Measurements from ENCODE around the gene FOXRED1. TPM values are rescaled to one million over a fixed set of nuclear protein-coding genes. Genes with fewer than 3 reads are reported as not detected.
A peak's percentile ranks its signal among the peaks of the same experiment; 100 is the strongest.

The FOXRED1 gene
- total RNA-seq, 2 experiments from 2014 or later = 39.0 to 43.7 TPM

DNA sequence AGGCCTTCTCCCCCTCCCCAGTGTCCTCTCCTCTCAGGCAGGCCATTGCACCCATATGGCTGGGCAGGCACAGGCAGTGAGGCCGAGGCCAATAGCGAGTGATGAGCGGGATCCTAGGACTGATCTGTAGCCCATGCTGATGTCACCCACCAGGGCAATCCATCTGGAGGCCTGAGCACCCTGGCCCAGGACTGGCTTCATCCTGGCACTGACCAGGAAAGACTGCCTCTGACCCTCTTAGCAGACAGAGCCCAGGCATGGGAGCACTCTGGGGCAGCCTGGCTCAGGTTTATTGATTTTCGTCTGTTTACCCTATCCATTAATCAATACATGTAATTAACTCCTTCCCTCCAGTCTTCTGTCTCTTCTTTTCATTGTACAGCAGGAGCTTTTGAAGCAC, 8.8 kb downstream of the FOXRED1 start:
- CTCF ChIA-PET = interaction anchor here (0.9 kb wide), 1 partner anchor 203 kb away, joined by 3 read pairs; no protein-coding TSS in a partner anchor
- intact Hi-C loops (cut with DNase I, micrococcal nuclease) = no loop called here
- no peak overlapping the region for H3K4me3 Mint-ChIP-seq

DNA sequence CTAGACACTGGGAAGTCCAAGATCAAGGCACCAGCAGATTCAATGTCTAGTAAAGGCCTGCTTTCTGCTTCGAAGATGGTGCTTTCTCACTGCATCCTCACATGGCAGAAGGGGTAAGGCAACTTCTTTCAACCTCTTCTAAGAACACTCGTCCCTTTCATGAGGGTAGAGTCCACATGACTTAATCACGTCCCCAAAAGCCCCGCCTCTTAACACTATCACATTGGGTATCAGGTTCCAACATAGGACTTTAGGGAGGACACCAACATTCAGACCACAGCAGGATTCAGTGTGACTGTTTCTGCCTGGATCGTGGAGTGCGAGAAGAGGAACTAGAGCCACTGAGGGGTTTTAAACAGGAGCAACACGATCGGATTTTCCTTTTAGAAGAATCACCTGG, 10.2 kb downstream of the FOXRED1 start:
- DNase-seq = no peak
- Mint-ChIP-seq H3K27ac (no peak overlapping the region), H3K9me3 (ENCODE audit: low read depth) (no peaks in the 10 kb centered on the region), H3K36me3 (ENCODE audit: low read depth) (peaks cover 31% of the 10 kb centered on the region), H3K27me3 (no peaks in the 10 kb centered on the region), H3K4me3 (no peak overlapping the region), H3K4me1 (peaks cover 30% of the 10 kb centered on the region)
- no peak for ATAC-seq
- CTCF ChIA-PET = interaction anchor here (0.5 kb wide), 1 partner anchor 49 kb away, joined by 4 read pairs; no protein-coding TSS in a partner anchor
- POLR2A ChIA-PET = no interaction called here
- intact Hi-C loops (cut with DNase I, micrococcal nuclease) = no loop called here

More for the DNA sequence above, 8.8 kb downstream of the FOXRED1 start:
- no peaks in the 10 kb centered on the region for H3K27me3 Mint-ChIP-seq
- peaks cover 42% of the 10 kb centered on the region for H3K36me3 Mint-ChIP-seq (ENCODE audit: low read depth)
- H3K27ac Mint-ChIP-seq = no peak overlapping the region
- H3K4me1 Mint-ChIP-seq = peaks cover 24% of the 10 kb centered on the region
- ATAC-seq = no peak
- POLR2A ChIA-PET = no interaction called here
- no peaks in the 10 kb centered on the region for H3K9me3 Mint-ChIP-seq (ENCODE audit: low read depth)
- DNase-seq = no peak

DNA sequence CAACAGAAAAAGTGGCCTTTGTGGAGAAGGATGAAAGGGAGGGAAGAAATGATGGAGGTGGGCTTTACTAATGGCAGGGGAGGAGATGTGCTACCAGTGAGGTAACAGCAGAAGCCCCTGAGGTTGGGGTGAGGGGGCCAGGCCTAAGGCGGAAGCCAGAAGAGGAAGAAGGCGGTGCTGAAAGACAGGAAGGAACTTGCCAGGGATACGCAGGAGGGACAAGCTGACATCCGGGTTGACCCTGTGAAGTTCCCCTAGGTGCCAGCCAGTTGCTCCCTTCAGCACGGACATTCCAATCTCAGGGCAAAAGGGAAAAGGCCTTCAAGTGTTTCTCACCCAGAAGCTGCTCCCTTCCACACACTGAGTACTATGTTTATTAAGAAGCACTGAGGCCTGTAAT, 11.6 kb downstream of the FOXRED1 start:
- DNase-seq = no peak
- POLR2A ChIA-PET = no interaction called here
- Mint-ChIP-seq H3K27ac (peak overlapping the region; percentile 11), H3K36me3 (ENCODE audit: low read depth) (peaks cover 18% of the 10 kb centered on the region), H3K4me3 (no peak overlapping the region), H3K4me1 (peaks cover 43% of the 10 kb centered on the region), H3K27me3 (no peaks in the 10 kb centered on the region), H3K9me3 (ENCODE audit: low read depth) (no peaks in the 10 kb centered on the region)
- CTCF ChIA-PET = interaction anchor here (0.8 to 2.8 kb wide), 3 partner anchors 11 to 31 kb away, joined by 3 to 11 read pairs (median 5); partner anchors contain the start of genes FOXRED1 and SRPRA
- ATAC-seq = no peak
- intact Hi-C loops (cut with DNase I, micrococcal nuclease) = loop anchor here (5.0 kb wide), 3 partner anchors 68 to 688 kb away; partner anchors contain the start of genes CDON (in 1 of the 2), FAM118B (in 1 of the 2), RPUSD4 (in 1 of the 2) and STT3A (in 1 of the 2)

DNA sequence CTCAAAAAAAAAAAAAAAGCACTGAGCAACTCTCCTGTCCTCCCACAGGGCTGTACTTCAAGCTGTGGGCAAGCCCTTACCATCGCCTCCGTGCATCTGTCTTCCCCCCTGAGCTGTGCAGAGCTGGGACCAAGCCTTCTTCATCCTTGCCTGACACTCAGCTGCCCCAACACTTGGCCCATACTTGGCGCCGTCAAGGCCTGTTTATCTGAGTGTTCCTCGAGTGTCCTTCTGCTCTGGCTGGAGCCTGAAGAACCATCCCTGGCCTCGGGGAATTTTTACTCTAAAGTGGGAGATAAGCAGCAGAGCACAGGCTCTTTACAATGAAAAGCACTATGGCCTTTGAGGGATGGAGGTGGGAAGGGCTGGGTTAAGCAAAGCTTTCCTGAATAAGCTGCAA, 12.3 kb downstream of the FOXRED1 start:
- DNase-seq (no peak), ATAC-seq (no peak)
- ChIA-PET CTCF (interaction anchor here (0.6 to 2.8 kb wide), 4 partner anchors 11 to 308 kb away, joined by 3 to 11 read pairs (median 4); partner anchors contain the start of genes FOXRED1 and SRPRA), POLR2A (no interaction called here)
- no peaks in the 10 kb centered on the region for H3K27me3 Mint-ChIP-seq
- peaks cover 12% of the 10 kb centered on the region for H3K36me3 Mint-ChIP-seq (ENCODE audit: low read depth)
- no peaks in the 10 kb centered on the region for H3K9me3 Mint-ChIP-seq (ENCODE audit: low read depth)
- H3K4me3 Mint-ChIP-seq = peak overlapping the region; percentile 77
- H3K4me1 Mint-ChIP-seq = peaks cover 40% of the 10 kb centered on the region
- no peak overlapping the region for H3K27ac Mint-ChIP-seq
- intact Hi-C loops (cut with DNase I, micrococcal nuclease) = loop anchor here (5.0 kb wide), 3 partner anchors 69 to 689 kb away; partner anchors contain the start of genes CDON (in 1 of the 2), FAM118B (in 1 of the 2), RPUSD4 (in 1 of the 2) and STT3A (in 1 of the 2)

DNA sequence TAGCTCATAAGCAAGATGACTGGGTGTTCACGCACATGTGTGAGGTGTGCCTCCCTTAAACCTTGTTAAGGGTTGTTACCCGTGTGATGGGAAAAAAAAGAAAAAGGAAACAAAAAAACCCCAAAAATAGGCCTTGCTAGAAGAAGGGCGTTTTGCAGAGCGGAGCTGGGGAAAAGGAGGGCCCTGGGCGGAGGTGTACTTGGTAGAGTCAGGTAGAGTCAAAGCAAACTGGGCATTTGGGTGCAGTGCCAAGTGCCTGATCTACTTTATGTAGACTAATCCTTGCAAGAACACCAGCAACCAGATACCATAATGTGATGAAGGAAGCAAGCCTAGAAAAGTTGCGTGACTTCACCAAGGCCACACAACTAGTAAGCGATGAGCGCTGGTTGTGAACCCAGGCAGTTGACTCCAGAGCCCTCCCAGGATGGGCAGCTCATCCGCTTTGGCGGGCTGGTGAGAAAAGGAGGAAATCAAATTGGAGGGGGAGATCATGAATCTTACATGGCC, 12.8 kb downstream of the FOXRED1 start:
- CTCF ChIA-PET = interaction anchor here (0.8 to 2.8 kb wide), 3 partner anchors 12 to 30 kb away, joined by 3 to 11 read pairs (median 5); partner anchors contain the start of genes FOXRED1 and SRPRA
- no peak for ATAC-seq
- peaks cover 9% of the 10 kb centered on the region for H3K36me3 Mint-ChIP-seq (ENCODE audit: low read depth)
- peak overlapping the region; percentile 94 for H3K27ac Mint-ChIP-seq
- H3K9me3 Mint-ChIP-seq (ENCODE audit: low read depth) = no peaks in the 10 kb centered on the region
- H3K27me3 Mint-ChIP-seq = no peaks in the 10 kb centered on the region
- intact Hi-C loops (cut with DNase I, micrococcal nuclease) = loop anchor here (1.0 to 5.0 kb wide), 5 partner anchors 12 to 689 kb away; partner anchors contain the start of genes CDON (in 1 of the 2), FAM118B (in 1 of the 2), FOXRED1 (in 1 of the 2) and HYLS1 (in 1 of the 2)
- POLR2A ChIA-PET = no interaction called here
- H3K4me3 Mint-ChIP-seq = peak overlapping the region; percentile 77
- H3K4me1 Mint-ChIP-seq = peaks cover 43% of the 10 kb centered on the region
- DNase-seq = no peak

DNA sequence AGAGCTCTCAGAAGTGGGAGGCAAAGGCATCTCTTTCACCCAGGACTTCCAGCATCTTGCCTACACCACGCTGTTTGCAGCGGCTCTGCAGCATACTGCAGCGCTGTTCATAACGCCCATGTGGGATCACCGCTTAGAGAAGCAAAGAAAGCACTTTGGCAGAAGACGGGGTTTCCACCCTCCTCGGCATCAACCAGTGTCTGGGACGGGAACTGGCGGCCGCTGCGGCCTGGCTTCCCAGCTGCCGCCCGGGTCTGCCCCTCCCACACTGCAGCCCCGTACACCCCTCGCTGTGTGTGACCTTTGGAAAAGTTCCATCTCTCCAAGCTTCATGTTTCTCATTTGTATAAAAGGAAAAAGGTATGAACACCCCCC, 13.4 kb downstream of the FOXRED1 start:
- ChIA-PET CTCF (interaction anchor here (1.7 to 2.8 kb wide), 2 partner anchors 12 to 28 kb away, joined by 7 to 11 read pairs; partner anchors contain the start of genes FOXRED1 and SRPRA), POLR2A (no interaction called here)
- H3K27ac Mint-ChIP-seq = peak overlapping the region; percentile 94
- no peaks in the 10 kb centered on the region for H3K27me3 Mint-ChIP-seq
- ATAC-seq (peak; percentile 30), DNase-seq (peak; percentile 61)
- intact Hi-C loops (cut with DNase I, micrococcal nuclease) = loop anchor here (1.0 to 5.0 kb wide), 5 partner anchors 13 to 690 kb away; partner anchors contain the start of genes CDON (in 1 of the 2), FAM118B (in 1 of the 2), FOXRED1 (in 1 of the 2) and HYLS1 (in 1 of the 2)
- peaks cover 9% of the 10 kb centered on the region for H3K36me3 Mint-ChIP-seq (ENCODE audit: low read depth)
- peaks cover 46% of the 10 kb centered on the region for H3K4me1 Mint-ChIP-seq
- no peaks in the 10 kb centered on the region for H3K9me3 Mint-ChIP-seq (ENCODE audit: low read depth)
- H3K4me3 Mint-ChIP-seq = peak overlapping the region; percentile 77

DNA sequence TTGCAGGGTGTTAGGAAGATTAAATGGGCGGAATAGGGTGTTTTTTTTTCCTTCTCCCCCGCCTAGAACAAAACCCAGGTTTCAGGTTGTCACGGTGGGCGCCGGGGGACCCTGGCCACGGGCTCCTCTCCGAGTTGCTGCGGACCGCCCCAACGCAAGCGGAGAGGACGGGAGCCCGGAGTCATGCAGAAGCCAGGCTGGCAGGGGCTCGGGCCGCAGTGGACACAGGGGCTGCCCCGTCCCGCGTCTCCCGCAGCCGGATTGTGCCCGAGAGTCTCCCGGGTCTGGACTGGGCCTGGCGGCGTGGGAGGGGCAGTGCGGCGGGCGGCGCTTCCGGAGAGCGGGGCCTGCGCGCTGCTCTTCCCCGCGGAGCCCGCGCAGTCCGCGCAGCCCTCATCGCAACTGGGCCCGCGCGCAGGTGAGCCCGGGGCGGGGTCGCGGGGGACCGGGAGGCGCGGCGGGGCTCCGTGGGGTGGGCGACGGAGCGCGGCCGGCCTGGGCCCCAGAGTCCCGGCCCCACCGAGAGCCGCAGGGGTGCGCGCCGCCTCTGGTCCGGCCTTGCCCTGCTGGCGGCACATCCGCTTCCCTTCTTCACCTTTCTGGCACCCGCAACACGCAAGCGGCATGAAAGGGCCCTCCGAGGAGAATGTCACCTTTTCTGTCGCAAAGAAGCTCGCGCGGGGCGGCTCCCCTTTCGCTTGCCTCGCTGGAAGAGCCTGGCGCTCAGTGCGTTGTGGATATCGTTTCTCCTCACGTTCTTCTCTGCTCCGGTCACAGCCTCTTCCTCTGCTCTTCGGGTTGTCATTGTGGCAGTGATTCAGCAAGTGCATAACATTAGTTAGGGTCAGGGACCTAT, 14.0 kb downstream of the FOXRED1 start, which contains the start of gene TIRAP:
Gene TIRAP, plus strand, starts transcription at position 358 of the 856 bp plus-strand sequence. CDS start 7,802 bp downstream, outside the sequence.
- intact Hi-C loops (cut with DNase I, micrococcal nuclease) = loop anchor here (1.0 to 5.0 kb wide), 9 partner anchors 14 to 713 kb away; partner anchors contain the start of genes DCPS (in 2 of the 2), FAM118B (in 2 of the 2), FOXRED1 (in 2 of the 2) and RPUSD4 (in 2 of the 2)
- H3K4me1 Mint-ChIP-seq = peaks cover 46% of the 10 kb centered on the region
- CTCF ChIA-PET = interaction anchor here (1.2 to 2.8 kb wide), 4 partner anchors 10 to 27 kb away, joined by 4 to 11 read pairs (median 6); partner anchors contain the start of genes FOXRED1 and SRPRA
- H3K9me3 Mint-ChIP-seq (ENCODE audit: low read depth) = no peaks in the 10 kb centered on the region
- ATAC-seq (peak; percentile 53), DNase-seq (peak; percentile 76)
- POLR2A ChIA-PET = interaction anchor here (0.9 kb wide), 1 partner anchor 74 kb away, joined by 3 read pairs; no protein-coding TSS in a partner anchor
- peak within 1 kb of the TSS; percentile 81 for H3K4me3 Mint-ChIP-seq
- peak within 1 kb of the TSS; percentile 94 for H3K27ac Mint-ChIP-seq
- H3K27me3 Mint-ChIP-seq = no peaks in the 10 kb centered on the region
- H3K36me3 Mint-ChIP-seq (ENCODE audit: low read depth) = peaks cover 6% of the 10 kb centered on the region

DNA sequence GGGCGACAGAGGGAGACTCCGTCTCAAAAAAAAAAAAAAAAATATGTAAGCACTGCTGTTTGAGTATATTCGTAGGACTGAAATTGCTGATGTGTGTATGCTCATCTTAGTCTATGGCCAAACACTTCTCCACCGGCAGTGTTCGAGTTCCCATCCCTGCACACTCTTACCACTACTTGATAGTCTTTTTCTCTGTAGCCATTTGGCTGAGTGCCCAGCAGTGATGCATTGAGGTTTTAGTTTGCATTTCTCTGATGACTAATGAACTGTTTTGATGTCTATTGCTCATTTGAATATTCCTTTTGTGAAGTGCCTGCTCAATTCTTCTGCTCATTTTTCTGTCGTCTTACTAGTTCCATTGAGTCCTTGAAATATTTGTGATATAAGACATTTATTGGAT, 15.9 kb downstream of the FOXRED1 start:
- H3K9me3 Mint-ChIP-seq (ENCODE audit: low read depth) = no peaks in the 10 kb centered on the region

DNA sequence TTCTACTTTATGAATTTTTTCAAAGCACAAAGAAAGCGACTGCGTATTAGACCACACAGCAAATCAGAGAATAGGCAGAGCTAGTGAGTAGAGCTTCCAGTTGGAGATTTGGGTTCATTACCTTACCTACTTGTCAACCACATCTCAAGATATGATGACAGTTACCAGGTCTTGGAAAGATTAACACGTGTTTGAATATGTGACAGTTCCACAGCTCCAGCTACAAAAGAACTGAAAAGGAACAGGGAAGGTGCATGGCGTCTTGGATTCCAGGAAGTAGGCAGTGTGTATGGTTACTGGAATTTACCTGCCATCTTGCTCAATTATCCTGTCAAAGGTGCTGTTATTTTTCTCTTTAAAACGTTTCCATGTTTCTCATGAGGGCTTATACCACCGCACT, 19.3 kb downstream of the FOXRED1 start:
- no peak for ATAC-seq
- POLR2A ChIA-PET = interaction anchor here (0.6 kb wide), 1 partner anchor 13 kb away, joined by 5 read pairs; no protein-coding TSS in a partner anchor
- CTCF ChIA-PET = no interaction called here
- intact Hi-C loops (cut with DNase I, micrococcal nuclease) = no loop called here
- peaks cover 32% of the 10 kb centered on the region for H3K4me1 Mint-ChIP-seq
- H3K36me3 Mint-ChIP-seq (ENCODE audit: low read depth) = peaks cover 11% of the 10 kb centered on the region
- DNase-seq = no peak
- no peak overlapping the region for H3K4me3 Mint-ChIP-seq
- H3K27me3 Mint-ChIP-seq = no peaks in the 10 kb centered on the region
- H3K9me3 Mint-ChIP-seq (ENCODE audit: low read depth) = no peaks in the 10 kb centered on the region
- no peak overlapping the region for H3K27ac Mint-ChIP-seq

More for the DNA sequence above, 15.9 kb downstream of the FOXRED1 start:
- Mint-ChIP-seq H3K4me1 (peaks cover 51% of the 10 kb centered on the region), H3K4me3 (peak overlapping the region; percentile 81), H3K27me3 (no peaks in the 10 kb centered on the region), H3K27ac (peak overlapping the region; percentile 58), H3K36me3 (ENCODE audit: low read depth) (peaks cover 4% of the 10 kb centered on the region)
- intact Hi-C loops (cut with DNase I, micrococcal nuclease) = loop anchor here (5.0 kb wide), 3 partner anchors 73 to 693 kb away; partner anchors contain the start of genes CDON (in 1 of the 2), FAM118B (in 1 of the 2), RPUSD4 (in 1 of the 2) and STT3A (in 1 of the 2)
- DNase-seq = peak; percentile 96
- ChIA-PET POLR2A (no interaction called here), CTCF (interaction anchor here (1.2 kb wide), 2 partner anchors 13 to 27 kb away, joined by 3 to 4 read pairs; no protein-coding TSS in a partner anchor)
- peak; percentile 60 for ATAC-seq

DNA sequence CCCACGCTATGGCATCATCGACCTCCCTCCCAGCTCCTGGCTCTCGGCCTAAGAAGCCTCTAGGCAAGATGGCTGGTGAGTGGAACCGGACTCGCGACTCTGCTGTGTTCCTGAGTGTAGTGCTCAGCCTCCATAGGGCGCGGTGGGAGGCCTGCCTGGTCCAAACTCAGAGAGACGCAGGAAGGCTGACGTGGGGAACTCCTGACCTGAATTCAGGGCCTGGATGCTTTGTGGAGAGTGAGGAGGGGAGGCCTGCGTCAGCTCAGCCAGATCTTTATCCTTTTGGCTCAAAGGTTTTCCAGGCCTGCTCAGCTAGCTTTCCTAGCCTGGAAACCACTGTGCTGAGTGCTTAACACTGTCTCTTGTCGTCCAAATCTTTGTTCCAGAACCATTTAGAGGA, 21.9 kb downstream of the FOXRED1 start:
- intact Hi-C loops (cut with DNase I, micrococcal nuclease) = no loop called here
- ATAC-seq (no peak), DNase-seq (no peak)
- Mint-ChIP-seq H3K27ac (no peak overlapping the region), H3K9me3 (ENCODE audit: low read depth) (no peaks in the 10 kb centered on the region), H3K4me1 (peaks cover 25% of the 10 kb centered on the region), H3K27me3 (no peaks in the 10 kb centered on the region), H3K36me3 (ENCODE audit: low read depth) (peaks cover 22% of the 10 kb centered on the region), H3K4me3 (no peak overlapping the region)
- POLR2A ChIA-PET = no interaction called here
- CTCF ChIA-PET = interaction anchor here (1.0 to 1.3 kb wide), 2 partner anchors 9 to 18 kb away, joined by 3 to 6 read pairs; no protein-coding TSS in a partner anchor
